RWPE2 (cell line): ENCODE measurements around the gene IL4R.

Source experiments
- ATAC-seq: fragments of 200-7000 bp; cut with Tn5 transposase; 3 replicates; pipeline ENCODE4 v1.9.1; 2021; ENCODE audit warnings: low read depth
- DNase-seq: peaks from one replicate; pipeline ENCODE4 v3.0.0-alpha.2; 2020; ENCODE audit warnings: low spot score
- H3K27ac ChIP-seq: fragments of 450-650 bp; 2 replicates; pipeline ENCODE4 v1.5.1; 2017; ENCODE audit warnings: mild to moderate bottlenecking; ENCODE audit not compliant: poor library complexity, severe bottlenecking
- H3K27me3 ChIP-seq: fragments of 250-450 bp; sonication (Bioruptor Pico); 2 replicates; pipeline ENCODE4 v1.5.1; 2021; ENCODE audit warnings: mild to moderate bottlenecking, moderate library complexity; ENCODE audit not compliant: insufficient read depth, poor library complexity, severe bottlenecking
- H3K36me3 ChIP-seq: fragments of 250-450 bp; sonication (Bioruptor Pico); 2 replicates; pipeline ENCODE4 v1.5.1; 2020; ENCODE audit warnings: low read depth, mild to moderate bottlenecking, moderate library complexity
- H3K4me1 ChIP-seq: fragments of 250-450 bp; sonication (Bioruptor Pico); 2 replicates; pipeline ENCODE4 v1.5.1; 2021; ENCODE audit warnings: mild to moderate bottlenecking, moderate library complexity; ENCODE audit not compliant: insufficient read depth, poor library complexity, severe bottlenecking
- H3K4me3 ChIP-seq: fragments of 250-450 bp; sonication (Bioruptor Pico); 2 replicates; pipeline ENCODE4 v1.5.1; 2021; ENCODE audit warnings: mild to moderate bottlenecking, moderate library complexity; ENCODE audit not compliant: severe bottlenecking
- H3K9me3 ChIP-seq: fragments of 250-450 bp; sonication (Bioruptor Pico); 2 replicates; pipeline ENCODE4 v1.5.1; 2021; ENCODE audit warnings: mild to moderate bottlenecking, moderate library complexity; ENCODE audit not compliant: severe bottlenecking
- CTCF ChIP-seq: fragments of 450-650 bp; IDR thresholded peaks from one replicate; pipeline ENCODE4 v1.5.1; 2017; ENCODE audit warnings: mild to moderate bottlenecking, moderate library complexity; ENCODE audit not compliant: poor library complexity, severe bottlenecking

Gene IL4R

GRCh38 chr16:27316038-27316680 lies 2.4 kb downstream of the IL4R start:
- peak overlapping the region; percentile 92 for H3K27ac ChIP-seq
- peaks cover 29% of the 10 kb centered on the region for H3K36me3 ChIP-seq
- DNase-seq (no peak), ATAC-seq (no peak)
- no peaks in the 10 kb centered on the region for H3K9me3 ChIP-seq
- TF ChIP-seq CTCF: no peak
- peaks cover 53% of the 10 kb centered on the region for H3K4me1 ChIP-seq
- no peak overlapping the region for H3K4me3 ChIP-seq
- H3K27me3 ChIP-seq: no peaks in the 10 kb centered on the region

- peaks cover 29% of the 10 kb centered on the region for H3K36me3 ChIP-seq
- ATAC-seq (peak; percentile 13; the same call in 1 of the 3 replicates), DNase-seq (peak; percentile 78)
- TF ChIP-seq CTCF: no peak
- H3K27ac ChIP-seq: peak overlapping the region; percentile 92
- H3K27me3 ChIP-seq: no peaks in the 10 kb centered on the region
- H3K4me3 ChIP-seq: no peak overlapping the region
- H3K4me1 ChIP-seq: peaks cover 64% of the 10 kb centered on the region
- H3K9me3 ChIP-seq: no peaks in the 10 kb centered on the region
Measured at GRCh38 chr16:27317320-27317719, 3.5 kb downstream of the IL4R start.

DNA sequence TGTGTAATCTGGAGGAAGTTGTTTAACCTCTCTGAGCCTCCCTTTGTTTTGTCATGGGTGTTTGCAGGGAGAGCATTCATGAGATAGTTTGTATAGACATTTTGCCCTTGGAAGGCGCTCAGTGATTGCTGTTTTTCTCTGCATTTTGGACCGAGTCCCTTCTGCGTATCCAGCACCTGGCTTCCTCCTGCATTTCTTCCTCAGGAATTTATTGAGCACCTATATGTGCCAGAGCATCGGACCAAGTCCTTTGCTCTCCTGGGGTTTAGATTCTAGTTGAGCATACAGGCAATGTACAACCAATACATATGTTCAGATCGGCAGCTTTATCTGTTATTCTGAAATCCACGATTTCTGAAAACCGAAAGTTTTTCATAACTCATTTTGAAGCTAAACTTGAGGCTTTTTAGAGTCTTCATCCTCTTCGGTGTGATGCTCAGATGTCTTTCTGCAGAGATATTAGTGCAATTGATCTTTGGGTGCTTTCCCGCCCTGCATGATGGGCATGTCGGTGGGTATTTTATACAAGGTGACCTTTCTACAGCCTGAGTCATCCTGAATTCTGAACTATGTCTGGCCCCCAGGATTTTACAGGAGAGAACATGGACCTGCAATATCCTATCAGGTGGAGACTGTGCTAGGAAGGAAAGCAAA lies 4.1 kb downstream of the IL4R start:
- H3K4me1 ChIP-seq: peaks cover 70% of the 10 kb centered on the region
- ATAC-seq: no peak

GRCh38 chr16:27318392-27319256 lies 4.8 kb downstream of the IL4R start:
- H3K27me3 ChIP-seq: no peaks in the 10 kb centered on the region
- DNase-seq: peak; percentile 72
- H3K4me3 ChIP-seq: no peak overlapping the region
- peaks cover 77% of the 10 kb centered on the region for H3K4me1 ChIP-seq
- H3K36me3 ChIP-seq: peaks cover 30% of the 10 kb centered on the region
- no peak for TF ChIP-seq CTCF
- H3K9me3 ChIP-seq: no peaks in the 10 kb centered on the region
- H3K27ac ChIP-seq: peak overlapping the region; percentile 92
- peak; percentile 54 for ATAC-seq

More for the DNA sequence above, 4.1 kb downstream of the IL4R start:
- Histone ChIP-seq H3K27ac (peak overlapping the region; percentile 92), H3K27me3 (no peaks in the 10 kb centered on the region), H3K36me3 (peaks cover 29% of the 10 kb centered on the region), H3K4me3 (no peak overlapping the region), H3K9me3 (no peaks in the 10 kb centered on the region)
- TF ChIP-seq CTCF: no peak
- no peak for DNase-seq
